ENCODE measurements around the gene CLIC6. TPM values are rescaled to one million over a fixed set of nuclear protein-coding genes. Genes with fewer than 3 reads are reported as not detected.

Gene CLIC6
- polyA plus RNA-seq, 3 donors = not detected

DNA sequence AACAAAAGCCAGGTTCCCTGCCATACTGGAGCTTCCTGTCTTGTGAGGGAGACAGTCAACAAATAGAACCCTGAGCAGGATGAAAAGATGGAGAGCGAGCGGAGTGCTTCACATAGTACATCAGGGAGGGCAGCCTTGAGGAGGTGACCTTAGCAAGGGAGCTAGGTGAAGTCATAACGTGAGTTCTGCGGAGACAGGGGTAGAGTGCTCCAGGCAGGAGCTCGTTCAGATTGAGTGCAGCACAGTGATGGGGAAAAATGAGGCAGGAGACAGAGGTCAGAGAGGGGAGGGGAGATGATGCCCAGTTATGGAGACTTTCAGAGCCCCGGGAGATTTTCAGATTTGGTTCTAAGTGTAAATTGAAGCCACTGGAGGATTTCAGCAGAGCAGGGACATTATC lies 15.3 kb upstream of the CLIC6 start:
- Histone ChIP-seq H2AFZ (ENCODE audit: insufficient read depth, low read depth, low read length, poor library complexity, severe bottlenecking) (no peak overlapping the region), H3K9me3 (replicated peaks in 1 of 2; ENCODE audit: control insufficient read depth in 1 of 2, insufficient read depth in 1 of 2, low read length in 2 of 2) (peaks cover 0 to 9% of the 10 kb centered on the region in 2 donors), H3K4me3 (replicated peaks in 1 of 3; ENCODE audit: low read depth in 2 of 3, low read length in 3 of 3) (no peak overlapping the region), H3K9ac (ENCODE audit: insufficient read depth, low read length, poor library complexity, severe bottlenecking) (no peak overlapping the region), H3K27me3 (ENCODE audit: control insufficient read depth in 2 of 2, insufficient read depth in 2 of 2, low read length in 2 of 2) (peaks cover 2 to 5% of the 10 kb centered on the region in 2 donors), H4K20me1 (ENCODE audit: insufficient read depth, low read length) (no peaks in the 10 kb centered on the region), H3K4me2 (replicated peaks; ENCODE audit: extremely low read depth, low read length, poor library complexity, severe bottlenecking) (no peak overlapping the region), H3K27ac (ENCODE audit: low read depth in 1 of 2, low read length in 2 of 2) (no peak overlapping the region), H3K36me3 (replicated peaks in 1 of 2; ENCODE audit: control insufficient read depth in 1 of 2, insufficient read depth in 2 of 2, low read length in 2 of 2) (no peaks in the 10 kb centered on the region), H3K79me2 (ENCODE audit: insufficient read depth, low read length) (no peaks in the 10 kb centered on the region), H3K4me1 (ENCODE audit: control insufficient read depth in 1 of 2, insufficient read depth in 2 of 2, low read length in 2 of 2) (no peaks in the 10 kb centered on the region)
- H3K4me1 Mint-ChIP-seq = no peaks in the 10 kb centered on the region
- H3K9me3 Mint-ChIP-seq = peaks cover 0 to 21% (median 6%) of the 10 kb centered on the region in 7 donors
- no peak overlapping the region for H3K27ac Mint-ChIP-seq
- peaks cover 8 to 27% (median 11%) of the 10 kb centered on the region in 3 donors for H3K27me3 Mint-ChIP-seq (ENCODE audit: low read depth in 3 of 3)
- H3K4me3 Mint-ChIP-seq = no peak overlapping the region
- intact Hi-C loops (cut with micrococcal nuclease) = no loop called here
- TF ChIP-seq, protein P1, sequence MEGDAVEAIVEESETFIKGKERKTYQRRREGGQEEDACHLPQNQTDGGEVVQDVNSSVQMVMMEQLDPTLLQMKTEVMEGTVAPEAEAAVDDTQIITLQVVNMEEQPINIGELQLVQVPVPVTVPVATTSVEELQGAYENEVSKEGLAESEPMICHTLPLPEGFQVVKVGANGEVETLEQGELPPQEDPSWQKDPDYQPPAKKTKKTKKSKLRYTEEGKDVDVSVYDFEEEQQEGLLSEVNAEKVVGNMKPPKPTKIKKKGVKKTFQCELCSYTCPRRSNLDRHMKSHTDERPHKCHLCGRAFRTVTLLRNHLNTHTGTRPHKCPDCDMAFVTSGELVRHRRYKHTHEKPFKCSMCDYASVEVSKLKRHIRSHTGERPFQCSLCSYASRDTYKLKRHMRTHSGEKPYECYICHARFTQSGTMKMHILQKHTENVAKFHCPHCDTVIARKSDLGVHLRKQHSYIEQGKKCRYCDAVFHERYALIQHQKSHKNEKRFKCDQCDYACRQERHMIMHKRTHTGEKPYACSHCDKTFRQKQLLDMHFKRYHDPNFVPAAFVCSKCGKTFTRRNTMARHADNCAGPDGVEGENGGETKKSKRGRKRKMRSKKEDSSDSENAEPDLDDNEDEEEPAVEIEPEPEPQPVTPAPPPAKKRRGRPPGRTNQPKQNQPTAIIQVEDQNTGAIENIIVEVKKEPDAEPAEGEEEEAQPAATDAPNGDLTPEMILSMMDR (IDR thresholded peaks at IDR 0.05) = no peak
- no peaks in the 10 kb centered on the region for H3K36me3 Mint-ChIP-seq
- DNase-seq = no peak
- 100% methylated on average over 6 of the region's 6 CpGs for WGBS (ENCODE audit: insufficient coverage)

DNA sequence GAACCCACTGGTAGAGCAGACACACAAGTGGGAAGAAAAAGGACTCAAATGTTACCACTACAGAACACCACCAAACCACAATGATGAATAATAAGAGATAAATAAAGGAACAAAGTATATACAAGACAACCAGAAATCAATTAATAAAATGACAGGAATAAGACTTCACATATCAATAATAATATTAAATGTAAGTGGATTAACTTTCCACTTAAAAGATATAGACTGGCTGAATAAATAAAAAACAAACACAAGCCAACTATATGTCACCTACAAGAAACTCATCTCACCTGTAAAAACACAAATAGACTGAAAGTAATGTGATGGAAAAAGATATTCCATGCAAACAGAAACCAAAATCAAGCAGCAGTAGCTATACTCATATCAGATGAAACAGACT lies 6.9 kb upstream of the CLIC6 start:
- H3K4me3 ChIP-seq (replicated peaks in 1 of 3; ENCODE audit: low read depth in 2 of 3, low read length in 3 of 3) = no peak overlapping the region
- Mint-ChIP-seq H3K4me3 (no peak overlapping the region), H3K36me3 (no peaks in the 10 kb centered on the region), H3K9me3 (peaks cover 13 to 30% (median 21%) of the 10 kb centered on the region in 7 donors), H3K27me3 (ENCODE audit: low read depth in 3 of 3) (peaks cover 20 to 43% (median 23%) of the 10 kb centered on the region in 3 donors), H3K27ac (no peak overlapping the region), H3K4me1 (no peaks in the 10 kb centered on the region)
- H3K79me2 ChIP-seq (ENCODE audit: insufficient read depth, low read length) = no peaks in the 10 kb centered on the region
- no peak for DNase-seq
- intact Hi-C loops (cut with micrococcal nuclease) = no loop called here
- H2AFZ ChIP-seq (ENCODE audit: insufficient read depth, low read depth, low read length, poor library complexity, severe bottlenecking) = no peak overlapping the region
- no peaks in the 10 kb centered on the region for H3K4me1 ChIP-seq (ENCODE audit: control insufficient read depth in 1 of 2, insufficient read depth in 2 of 2, low read length in 2 of 2)
- TF ChIP-seq, protein P1 (IDR thresholded peaks at IDR 0.05) = no peak
- H3K4me2 ChIP-seq (replicated peaks; ENCODE audit: extremely low read depth, low read length, poor library complexity, severe bottlenecking) = no peak overlapping the region
- no peaks in the 10 kb centered on the region for H4K20me1 ChIP-seq (ENCODE audit: insufficient read depth, low read length)
- peaks cover 9 to 28% of the 10 kb centered on the region in 2 donors for H3K27me3 ChIP-seq (ENCODE audit: control insufficient read depth in 2 of 2, insufficient read depth in 2 of 2, low read length in 2 of 2)
- no peak overlapping the region for H3K9ac ChIP-seq (ENCODE audit: insufficient read depth, low read length, poor library complexity, severe bottlenecking)
- no peaks in the 10 kb centered on the region for H3K36me3 ChIP-seq (replicated peaks in 1 of 2; ENCODE audit: control insufficient read depth in 1 of 2, insufficient read depth in 2 of 2, low read length in 2 of 2)
- peaks cover 11 to 14% of the 10 kb centered on the region in 2 donors for H3K9me3 ChIP-seq (replicated peaks in 1 of 2; ENCODE audit: control insufficient read depth in 1 of 2, insufficient read depth in 1 of 2, low read length in 2 of 2)
- no peak overlapping the region for H3K27ac ChIP-seq (ENCODE audit: low read depth in 1 of 2, low read length in 2 of 2)
